GM21526 (cell line): ENCODE data around the gene SNX14.
"Not testable (repeated sequence)": the region's sequence is repeated elsewhere in the genome, so short reads cannot be mapped to it uniquely, and the experiment has no call there.

ENCODE experiments used
- ATAC-seq: cut with Tn5 transposase; IDR thresholded peaks from one replicate; pipeline ENCODE4 v1.9.1; 2021; ENCODE audit warnings: moderate library complexity; ENCODE audit not compliant: unreplicated experiment, low FRiP score

Gene SNX14

GRCh38 chr6:85585741-85586140, 7.9 kb downstream of the SNX14 start:
- ATAC-seq, result no peak

GRCh38 chr6:85582832-85583231, 10.8 kb downstream of the SNX14 start:
- not testable (repeated sequence) for ATAC-seq

GRCh38 chr6:85581572-85581971, 12.1 kb downstream of the SNX14 start:
- no peak for ATAC-seq

- ATAC-seq, result peak; percentile 66
Measured at GRCh38 chr6:85580878-85581267, 12.8 kb downstream of the SNX14 start.

- ATAC-seq, result peak; percentile 24
Measured at GRCh38 chr6:85580118-85580877, 13.4 kb downstream of the SNX14 start.

GRCh38 chr6:85579581-85579980, 14.1 kb downstream of the SNX14 start:
- ATAC-seq, result no peak

- no peak for ATAC-seq
Measured at GRCh38 chr6:85576476-85576875, 17.2 kb downstream of the SNX14 start.

- ATAC-seq, result no peak
Measured at GRCh38 chr6:85574932-85575598, 18.6 kb downstream of the SNX14 start.

GRCh38 chr6:85569323-85569722, 24.3 kb downstream of the SNX14 start:
- no peak for ATAC-seq

GRCh38 chr6:85568411-85568810, 25.2 kb downstream of the SNX14 start:
- ATAC-seq, result no peak

- ATAC-seq, result no peak
Measured at GRCh38 chr6:85565736-85566135, 27.9 kb downstream of the SNX14 start.

GRCh38 chr6:85564223-85564622, 29.4 kb downstream of the SNX14 start:
- not testable (repeated sequence) for ATAC-seq

- no peak for ATAC-seq
Measured at GRCh38 chr6:85561750-85562357, 31.8 kb downstream of the SNX14 start.

- ATAC-seq, result no peak
Measured at GRCh38 chr6:85556992-85557668, 36.5 kb downstream of the SNX14 start.

GRCh38 chr6:85552652-85553051, 41.0 kb downstream of the SNX14 start:
- ATAC-seq, result no peak

GRCh38 chr6:85551264-85551663, 42.4 kb downstream of the SNX14 start:
- no peak for ATAC-seq

GRCh38 chr6:85547719-85548118, 45.9 kb downstream of the SNX14 start:
- ATAC-seq, result no peak

- no peak for ATAC-seq
Measured at GRCh38 chr6:85544776-85545175, 48.9 kb downstream of the SNX14 start.

GRCh38 chr6:85537055-85537494, 56.6 kb downstream of the SNX14 start:
- ATAC-seq, result no peak

- not testable (repeated sequence) for ATAC-seq
Measured at GRCh38 chr6:85524281-85524680, 69.4 kb downstream of the SNX14 start.

- no peak for ATAC-seq
Measured at GRCh38 chr6:85516168-85516567, 77.5 kb downstream of the SNX14 start.
